NCI-H146 treated with DMSO at 0.1 percent for 48 hours (cell line): ENCODE results near the gene EYS.
"Not testable (repeated sequence)": the region's sequence is repeated elsewhere in the genome, so short reads cannot be mapped to it uniquely, and the experiment has no call there.

Source experiments
- DNase-seq: peaks from one replicate; lab custom pipeline; 2025; ENCODE audit not compliant: unreplicated experiment; lab: John Stamatoyannopoulos, UW

The EYS gene

GRCh38 chr6:64258752-64259151 lies 1448.3 kb downstream of the EYS start:
- DNase-seq, result no peak

- no peak for DNase-seq
Measured at GRCh38 chr6:64258302-64258701, 1448.7 kb downstream of the EYS start.

GRCh38 chr6:64257586-64257985 lies 1449.4 kb downstream of the EYS start:
- no peak for DNase-seq

DNA sequence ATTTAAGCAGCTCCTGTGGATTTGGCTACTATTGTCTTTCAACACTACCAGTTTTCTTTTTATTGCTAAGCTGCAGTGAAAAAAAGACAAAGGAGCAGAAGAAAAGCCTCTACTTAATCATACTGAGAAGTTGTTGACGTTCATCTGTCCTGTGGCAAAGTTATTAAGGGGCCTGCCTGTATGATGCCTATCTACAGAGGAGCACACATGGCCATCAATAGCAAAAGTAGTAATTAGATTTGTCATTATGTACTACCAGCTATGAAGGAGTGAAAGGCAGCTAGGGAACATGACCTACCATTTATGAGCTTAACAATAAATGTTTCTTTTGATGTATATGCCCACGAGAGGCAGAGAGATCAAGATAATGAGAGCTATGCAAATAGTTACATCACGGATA lies 1450.5 kb downstream of the EYS start:
- DNase-seq, result no peak

DNA sequence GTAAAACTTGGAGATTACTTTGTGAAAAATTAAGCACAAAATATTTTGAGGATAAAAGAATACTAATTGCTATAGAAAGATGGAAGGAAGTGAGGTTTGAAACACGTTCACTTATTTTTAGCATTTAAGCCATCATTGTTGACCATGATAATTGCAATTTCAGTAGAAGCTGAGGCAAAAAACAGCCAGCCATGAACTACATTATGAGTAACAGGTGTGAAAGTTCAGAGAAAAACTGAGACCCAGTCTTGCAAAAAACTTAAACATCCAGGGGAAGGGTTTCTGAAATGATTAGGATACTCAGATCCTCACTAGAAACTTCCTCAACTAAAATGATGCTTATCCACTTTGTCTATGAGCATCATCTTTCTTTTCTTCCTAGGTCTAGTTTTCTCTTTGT lies 1452.0 kb downstream of the EYS start:
- no peak for DNase-seq

- no peak for DNase-seq
Measured at GRCh38 chr6:64254558-64254957, 1452.5 kb downstream of the EYS start.

GRCh38 chr6:64252256-64252655 lies 1454.8 kb downstream of the EYS start:
- no peak for DNase-seq

- no peak for DNase-seq
Measured at GRCh38 chr6:64250126-64250525, 1456.9 kb downstream of the EYS start.

DNA sequence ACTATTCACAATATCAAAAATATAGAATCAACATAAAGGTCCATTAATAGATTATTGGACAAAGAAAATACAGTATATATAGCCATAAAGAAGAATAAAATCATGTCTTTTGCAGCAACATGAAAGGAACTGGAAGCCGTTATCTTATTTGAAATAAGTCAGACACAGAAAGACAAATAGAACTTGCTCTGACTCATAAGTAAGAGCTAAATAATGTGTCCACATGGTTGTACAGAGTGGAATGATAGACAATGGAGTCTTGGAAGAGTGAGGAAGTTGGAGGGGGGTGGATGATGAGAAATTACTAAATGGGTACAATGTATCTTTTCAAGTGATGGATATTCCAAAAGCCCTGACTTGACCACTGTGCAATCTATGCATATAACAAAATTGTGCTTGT lies 1457.9 kb downstream of the EYS start:
- DNase-seq, result no peak

DNA sequence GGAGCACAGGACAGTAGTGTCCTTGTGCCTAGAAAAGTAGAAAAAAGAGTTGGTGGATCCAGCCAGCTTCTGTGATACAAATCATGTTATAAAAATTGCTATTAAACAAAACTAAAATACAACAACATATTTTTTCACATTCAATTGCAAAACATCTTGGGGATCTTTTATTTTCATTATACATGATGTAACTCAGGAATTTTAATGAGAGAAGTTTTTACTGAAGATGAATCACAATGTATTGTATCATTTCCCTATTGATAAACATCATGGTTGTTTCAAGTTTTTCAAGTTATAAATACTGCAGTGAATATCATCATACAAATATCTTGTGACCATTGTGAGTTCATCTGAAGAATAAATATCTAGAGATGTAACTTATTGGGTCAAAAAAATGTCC lies 1463.4 kb downstream of the EYS start:
- no peak for DNase-seq

DNA sequence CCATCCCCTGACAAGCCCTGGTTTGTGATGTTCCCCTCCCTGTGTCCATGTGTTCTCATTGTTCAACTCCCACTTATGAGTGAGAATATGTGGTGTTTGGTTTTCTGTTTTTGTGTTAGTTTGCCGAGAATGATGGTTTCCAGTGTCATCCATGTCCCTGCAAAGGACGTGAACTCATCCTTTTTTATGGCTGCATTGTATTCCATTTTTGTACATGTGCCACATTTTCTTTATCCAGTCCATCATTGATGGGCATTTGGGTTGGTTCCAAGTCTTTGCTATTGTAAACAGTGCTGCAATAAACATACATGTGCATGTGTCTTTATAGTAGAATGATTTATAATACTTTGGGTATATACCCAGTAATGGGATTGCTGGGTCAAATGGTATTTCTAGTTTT lies 1468.1 kb downstream of the EYS start:
- not testable (repeated sequence) for DNase-seq

DNA sequence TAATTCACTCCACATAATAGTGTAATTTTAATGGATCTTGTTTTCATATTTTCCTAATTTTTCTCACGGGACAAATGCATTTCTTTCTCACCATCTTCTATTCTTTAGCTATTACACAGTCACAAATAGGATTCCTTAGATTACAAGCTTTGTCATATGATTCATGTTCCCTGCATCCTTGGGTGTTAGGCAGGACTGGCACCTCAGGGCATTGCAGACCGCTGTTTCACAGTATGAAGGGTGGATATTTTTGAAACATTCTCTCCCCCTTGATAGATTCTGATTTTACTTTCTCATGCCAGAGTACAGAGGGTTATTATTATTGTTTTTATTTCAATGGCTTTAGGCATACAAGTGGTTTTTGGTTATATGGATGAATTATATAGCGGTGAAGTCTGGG lies 1469.0 kb downstream of the EYS start:
- DNase-seq, result no peak

- DNase-seq, result no peak
Measured at GRCh38 chr6:64233746-64234145, 1473.3 kb downstream of the EYS start.

GRCh38 chr6:64231928-64232327 lies 1475.1 kb downstream of the EYS start:
- no peak for DNase-seq

DNA sequence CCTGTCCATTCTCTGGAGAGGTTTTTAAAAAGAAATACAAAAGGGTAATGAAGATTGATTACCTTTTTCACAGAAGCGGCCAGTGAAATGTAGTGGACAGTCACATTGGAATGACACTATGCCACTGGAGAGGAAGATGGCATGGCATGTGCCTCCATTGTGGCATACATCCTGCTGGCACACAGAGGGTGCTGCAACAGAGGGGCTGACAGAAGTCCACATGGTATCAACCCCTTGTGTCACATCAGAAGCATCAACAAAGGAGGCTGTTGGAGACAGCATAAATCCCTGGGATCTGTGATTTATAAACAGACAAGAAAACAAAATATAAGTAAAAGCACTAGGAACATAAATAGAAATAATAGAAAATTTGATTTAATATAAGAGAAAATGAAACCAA lies 1476.5 kb downstream of the EYS start:
- DNase-seq, result no peak

DNA sequence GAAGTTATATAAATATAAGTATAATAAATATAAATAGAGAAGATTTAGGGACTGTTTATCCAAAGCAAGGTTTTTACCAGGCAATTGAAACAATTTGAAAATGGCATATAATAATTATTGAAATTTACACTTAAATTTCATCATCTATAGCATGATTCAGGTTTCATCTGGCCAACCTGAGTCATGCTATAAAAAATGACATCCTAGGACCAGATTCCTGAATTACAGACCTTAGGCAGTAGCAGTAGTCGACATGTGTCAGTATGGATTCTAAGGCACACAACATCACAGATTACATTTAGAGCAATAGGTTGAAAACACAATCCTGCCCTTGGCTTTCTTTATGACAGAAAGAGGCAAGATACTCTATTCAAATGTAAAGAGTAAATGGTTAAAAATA lies 1479.2 kb downstream of the EYS start:
- no peak for DNase-seq

GRCh38 chr6:64225503-64225902 lies 1481.5 kb downstream of the EYS start:
- DNase-seq, result no peak

DNA sequence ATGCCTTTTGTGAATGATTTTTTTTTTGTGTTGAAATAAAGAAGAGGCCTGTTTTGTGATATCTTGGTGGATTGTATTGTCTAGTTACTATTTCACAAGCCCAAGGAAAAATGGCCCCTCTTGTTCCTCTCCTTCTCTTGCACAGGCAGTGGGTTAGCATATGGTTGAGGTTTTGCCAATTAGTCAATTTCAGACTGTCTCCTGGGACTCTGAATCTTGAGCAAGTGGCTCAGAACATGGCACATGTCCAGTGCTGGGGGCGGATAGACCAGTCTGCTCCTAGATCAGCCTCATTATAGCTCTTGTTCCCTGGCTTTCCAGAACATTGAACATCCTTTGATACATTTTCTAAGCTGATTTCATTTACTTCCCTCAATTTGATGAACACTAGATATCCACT lies 1482.2 kb downstream of the EYS start:
- DNase-seq, result no peak

DNA sequence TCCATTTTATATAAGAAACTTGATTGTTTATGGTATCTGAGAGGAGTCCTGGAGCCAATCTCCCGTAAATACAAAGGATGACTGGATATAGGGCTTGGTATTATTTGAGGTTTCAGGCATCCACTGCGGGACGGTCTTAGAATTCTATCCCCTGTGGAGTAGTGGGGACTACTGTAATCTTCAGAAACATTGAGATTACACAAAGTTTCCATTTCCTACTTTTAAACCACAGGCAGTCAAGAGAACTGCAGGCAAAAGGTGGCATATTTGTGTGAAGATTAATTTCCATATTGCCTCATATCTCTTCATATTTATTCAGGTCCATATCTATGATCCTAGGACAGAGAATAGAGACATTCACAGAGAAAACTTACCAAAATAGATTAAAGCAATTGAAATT lies 1485.2 kb downstream of the EYS start:
- no peak for DNase-seq

DNA sequence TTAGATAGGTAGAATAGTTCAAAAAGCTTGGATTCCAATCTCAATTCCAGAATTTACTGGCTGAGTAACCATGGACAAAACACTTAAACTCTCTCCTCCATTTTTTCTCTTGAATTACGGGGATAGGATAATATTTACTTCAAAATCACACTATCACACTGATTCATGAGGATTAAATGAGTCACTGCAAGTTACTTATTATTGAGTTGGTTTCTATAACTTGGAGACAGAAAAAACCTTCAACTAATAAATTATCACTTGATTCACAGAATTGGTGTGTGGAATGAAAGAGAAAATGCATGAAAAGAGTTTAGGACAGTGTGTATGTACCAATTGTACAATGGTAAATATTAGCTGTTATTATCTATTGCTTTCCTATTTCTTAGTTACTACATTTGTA lies 1486.2 kb downstream of the EYS start:
- DNase-seq, result no peak

DNA sequence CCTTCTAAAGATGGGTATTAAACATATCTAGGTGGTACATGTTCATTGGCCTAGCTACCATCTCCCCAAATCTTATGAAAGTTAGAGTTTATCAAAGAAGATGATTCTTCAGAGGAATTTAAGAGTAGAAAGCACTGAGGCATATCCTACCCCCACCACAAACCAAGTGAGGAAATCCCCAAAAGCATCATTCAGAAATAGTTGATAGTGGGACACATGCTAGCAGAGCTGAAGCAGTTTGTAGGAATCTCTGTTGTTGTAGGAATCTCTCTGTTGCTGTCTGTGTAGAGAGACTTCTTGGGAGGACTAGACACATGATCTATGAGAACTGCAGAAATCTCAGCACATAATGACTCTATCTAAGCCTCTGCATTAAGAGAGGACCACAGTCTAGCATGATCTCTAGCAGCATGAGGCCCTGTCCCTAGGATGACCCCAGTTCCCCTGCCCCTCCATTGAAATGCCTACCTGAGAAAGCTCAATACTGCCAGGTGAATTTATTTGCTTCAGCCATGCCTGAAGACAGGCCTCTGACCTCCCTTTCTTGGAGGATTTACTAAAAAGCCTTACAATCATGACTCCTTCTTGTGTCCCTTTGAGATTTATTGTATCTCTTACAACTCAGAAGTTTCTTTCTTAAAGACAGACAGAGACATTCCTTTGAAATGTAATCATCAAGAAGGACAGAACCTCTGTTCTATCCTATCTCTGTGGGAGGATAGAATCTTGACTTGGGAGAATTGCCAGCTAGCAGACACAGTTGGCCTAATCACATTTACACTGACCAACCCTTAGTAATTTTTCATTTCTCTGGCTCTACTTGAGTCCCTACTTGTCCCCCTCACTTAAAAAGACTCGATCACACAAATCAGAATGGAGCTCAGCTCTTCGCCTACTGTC lies 1489.1 kb downstream of the EYS start:
- no peak for DNase-seq

DNA sequence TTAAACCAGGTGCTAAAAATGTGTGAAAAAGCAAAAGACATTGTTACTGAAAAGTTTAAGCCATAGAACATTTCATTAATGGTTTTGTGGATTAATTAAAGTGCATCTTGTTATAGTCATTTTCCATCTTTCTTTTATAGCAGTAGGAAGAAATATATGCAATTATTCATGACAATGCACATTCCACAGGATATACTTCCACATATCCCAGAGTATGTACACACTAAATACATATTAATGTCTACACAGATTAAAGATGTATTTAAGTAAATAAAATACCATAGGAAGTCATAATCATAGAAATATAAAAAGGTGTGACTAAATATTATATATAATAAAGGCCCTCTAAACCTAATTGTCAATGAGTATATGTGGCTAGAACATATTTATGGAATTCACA lies 1492.7 kb downstream of the EYS start:
- DNase-seq, result no peak

DNA sequence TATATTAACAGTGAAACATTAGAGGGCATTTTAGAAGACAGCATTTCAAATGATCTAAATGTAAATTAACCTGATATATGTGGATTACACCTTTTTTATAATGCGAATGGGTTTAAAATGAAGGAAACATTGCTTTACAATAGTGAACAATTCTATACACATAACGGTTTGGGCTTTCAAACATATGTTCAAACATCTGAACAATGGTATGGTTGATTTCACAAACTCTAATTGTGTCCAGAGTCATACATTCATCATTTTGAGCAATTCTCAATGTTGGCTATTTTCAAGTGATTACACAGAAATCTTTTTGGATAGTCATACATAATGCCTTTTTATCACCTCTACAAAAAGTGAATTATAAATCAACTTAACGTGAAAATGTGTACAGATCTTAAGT lies 1493.3 kb downstream of the EYS start:
- no peak for DNase-seq
